NCI-H128 (cell line): Measurements from ENCODE around the gene MAST4.

Source experiments
- DNase-seq: peaks from one replicate; lab custom pipeline; 2025; ENCODE audit not compliant: unreplicated experiment; lab: John Stamatoyannopoulos, UW

The MAST4 gene

DNA sequence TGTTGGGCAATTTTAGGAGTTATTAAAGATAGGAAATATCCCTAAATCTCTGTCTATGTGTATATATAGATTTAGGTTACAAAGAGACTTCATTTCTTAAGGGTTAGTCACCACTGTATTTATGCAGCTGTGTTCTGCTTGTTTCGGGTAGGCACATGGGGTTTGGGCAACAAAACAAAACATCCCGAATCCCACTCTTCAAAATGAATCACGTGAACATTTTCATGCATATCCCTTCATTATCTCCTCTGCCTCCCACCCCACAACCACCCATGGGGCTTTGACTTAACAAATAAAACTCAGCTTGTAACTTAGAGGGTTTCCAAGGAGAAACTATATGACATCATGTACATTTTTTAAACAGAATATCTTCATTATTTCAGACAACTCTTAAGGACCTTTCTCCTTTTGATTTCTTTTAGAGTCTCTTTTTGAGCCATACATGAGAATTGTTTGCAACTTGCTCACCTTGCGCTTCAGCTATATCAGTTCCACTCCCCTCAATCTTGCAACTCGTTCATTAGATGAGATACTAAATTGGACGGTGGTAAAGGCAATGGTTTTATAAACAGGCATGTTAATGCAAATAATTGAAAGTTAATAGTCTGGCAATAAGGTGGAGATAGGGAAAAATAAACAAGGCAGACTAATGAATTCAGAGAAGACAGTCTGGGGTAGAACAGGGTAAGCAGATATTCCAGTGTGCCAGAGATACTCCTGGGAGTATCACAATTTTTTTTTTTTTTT lies 463.7 kb downstream of the MAST4 start:
- DNase-seq = no peak

DNA sequence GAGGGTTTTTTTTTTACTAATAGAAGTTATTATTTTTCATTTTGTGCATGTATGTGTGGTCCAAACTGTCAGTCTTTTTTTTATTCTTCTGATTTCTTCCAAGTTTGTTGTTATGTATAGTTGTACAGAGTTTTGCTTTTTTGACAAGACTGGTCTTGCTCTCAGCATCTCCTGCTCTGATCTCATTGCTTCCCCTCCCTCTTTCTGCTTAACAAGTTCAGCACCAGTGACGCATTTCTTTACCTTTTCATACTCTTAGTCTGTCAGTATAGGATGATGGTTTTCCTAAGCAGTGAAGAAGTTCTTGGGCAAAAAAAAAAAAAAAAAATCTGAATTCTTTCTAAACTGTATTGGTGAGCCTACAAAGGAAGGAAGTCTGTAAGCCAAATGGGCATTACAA lies 465.3 kb downstream of the MAST4 start:
- no peak for DNase-seq

DNA sequence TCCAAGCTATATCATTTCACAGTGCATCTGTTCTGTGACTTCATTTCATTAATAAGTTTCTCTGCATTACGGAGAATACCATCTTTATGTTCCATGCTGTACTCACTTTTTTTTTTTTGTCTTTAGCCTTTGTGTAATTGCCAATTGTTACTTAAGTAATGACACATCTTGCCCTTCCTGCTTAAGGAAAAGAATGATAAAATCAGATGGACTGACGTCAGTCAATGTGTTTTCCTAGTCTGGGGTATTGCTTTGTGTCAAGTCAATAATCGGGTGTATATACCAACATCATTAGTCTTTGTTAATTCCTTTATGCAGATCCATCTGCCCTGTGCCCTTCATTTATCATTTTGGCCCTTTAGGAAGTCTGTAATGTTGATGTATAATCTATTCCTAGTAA lies 466.9 kb downstream of the MAST4 start:
- no peak for DNase-seq

DNA sequence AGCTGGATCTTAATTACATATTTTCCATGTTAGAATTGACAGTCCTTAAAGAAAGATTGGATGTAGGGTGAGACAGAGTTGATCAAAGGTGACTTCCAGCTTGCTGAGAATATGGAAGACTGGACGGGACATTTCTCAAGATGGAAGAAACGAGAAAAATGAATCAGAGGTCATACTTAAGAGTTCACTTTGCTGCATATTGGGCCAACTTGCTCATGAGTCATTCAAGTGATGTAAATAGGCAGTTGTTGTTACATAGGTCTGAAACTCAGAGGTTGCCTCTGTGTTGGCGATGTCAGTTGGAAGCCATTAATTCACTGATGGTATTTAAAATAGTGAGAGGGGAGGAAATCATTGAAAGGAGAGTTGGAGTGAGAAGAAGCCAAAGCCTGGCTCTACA lies 467.6 kb downstream of the MAST4 start:
- no peak for DNase-seq

DNA sequence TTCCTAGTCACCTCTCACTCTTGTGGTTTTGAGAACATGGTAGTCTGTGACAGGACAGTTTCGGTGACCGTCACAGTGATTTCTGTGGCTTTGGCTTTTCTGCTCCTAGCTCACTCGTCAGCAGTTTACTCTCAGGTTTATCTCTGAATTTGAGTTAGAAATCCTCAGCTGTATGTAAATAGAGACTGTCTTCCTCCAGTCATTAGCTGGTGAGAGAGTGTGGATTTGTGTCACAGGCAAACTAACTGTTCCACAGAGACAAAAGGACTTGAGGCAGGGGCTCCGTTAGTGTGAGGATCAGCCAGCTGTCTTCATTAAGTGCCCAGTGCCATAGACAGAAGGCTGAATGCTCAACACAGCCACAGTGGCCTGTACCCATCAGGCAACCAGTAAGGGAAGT lies 469.0 kb downstream of the MAST4 start:
- no peak for DNase-seq

DNA sequence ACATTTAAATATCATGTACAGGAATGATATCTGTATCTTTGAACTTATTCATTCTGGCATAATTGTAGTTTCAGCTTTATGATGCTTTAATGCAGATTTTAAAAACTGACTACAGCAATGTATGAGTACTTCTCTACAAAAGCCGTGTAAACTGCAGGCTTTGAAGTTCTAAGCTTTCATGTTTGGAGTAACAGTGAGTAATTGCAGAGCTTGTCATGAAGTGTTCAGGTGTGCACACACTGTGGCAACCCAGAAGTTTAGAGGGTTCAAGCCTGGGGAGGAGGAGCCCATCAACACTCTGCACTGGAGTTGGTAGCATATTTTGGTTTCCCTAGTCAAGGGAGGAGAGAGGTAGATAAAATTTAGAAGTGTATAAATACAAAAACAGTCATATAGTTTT lies 469.5 kb downstream of the MAST4 start:
- DNase-seq = no peak

DNA sequence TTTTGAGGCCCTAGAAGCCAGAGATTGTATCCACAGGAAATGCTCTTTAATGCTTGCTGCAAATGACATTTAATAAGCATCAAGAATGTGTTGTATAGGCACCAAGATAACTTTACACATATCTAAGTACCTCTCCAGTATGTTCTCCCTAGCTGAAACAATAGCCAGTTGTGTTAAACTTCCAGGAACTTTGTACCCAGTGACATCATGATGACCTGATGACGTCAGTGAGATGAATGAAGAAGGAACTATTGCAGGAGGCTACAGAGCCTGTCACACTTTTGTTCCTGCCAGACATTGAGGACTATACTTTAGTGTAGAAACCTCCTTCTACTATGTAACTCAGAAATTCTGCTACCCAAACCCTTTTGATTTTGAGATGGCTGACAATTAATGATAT lies 470.6 kb downstream of the MAST4 start:
- DNase-seq = no peak

DNA sequence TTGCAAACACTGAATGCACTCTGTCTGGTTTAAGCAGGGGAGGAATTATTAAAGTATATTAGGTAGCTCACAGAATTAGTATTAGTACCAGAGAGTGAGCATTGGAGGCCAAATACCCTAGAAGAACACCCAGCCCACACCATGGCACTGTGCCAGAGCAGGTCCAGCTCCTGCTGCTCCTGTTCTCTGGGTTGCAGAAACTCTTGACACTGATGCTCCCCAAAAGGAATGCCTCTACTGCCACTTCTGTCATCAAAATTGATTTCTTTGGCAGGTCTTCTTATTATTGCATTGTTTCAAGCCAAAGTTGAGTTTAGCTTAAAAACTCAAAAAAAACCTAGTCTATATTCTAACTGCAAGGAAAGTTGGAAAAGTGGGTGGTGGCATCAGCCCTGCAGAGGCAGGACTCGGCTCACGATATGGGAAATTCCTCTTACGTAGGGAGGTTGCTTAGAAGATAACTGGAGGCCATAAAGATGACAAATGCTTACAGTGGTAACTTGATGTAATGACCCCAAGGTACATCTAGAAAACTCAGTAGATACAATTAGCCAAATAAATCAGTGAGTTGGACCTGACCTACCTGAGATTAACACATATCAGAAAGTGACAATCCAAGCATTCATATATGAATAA lies 477.0 kb downstream of the MAST4 start:
- no peak for DNase-seq

DNA sequence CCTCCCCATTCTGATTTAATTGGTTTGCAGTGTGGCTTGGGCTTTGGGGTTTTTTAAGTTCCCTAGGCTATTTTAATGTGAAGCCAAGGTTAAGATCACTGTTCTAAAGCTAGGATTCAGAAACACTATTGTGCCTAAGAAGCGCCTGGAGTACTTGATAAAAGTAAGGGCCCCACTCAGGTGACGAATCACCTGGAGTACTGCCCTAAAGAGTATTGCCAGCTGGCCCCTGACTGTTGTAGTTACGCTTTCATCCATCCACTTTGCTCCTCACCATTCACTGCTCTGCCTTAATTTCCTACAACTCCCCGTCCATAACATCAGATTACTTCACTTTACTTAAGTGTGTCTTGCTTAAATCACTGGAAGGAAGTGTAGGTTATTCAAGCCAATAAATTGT lies 481.1 kb downstream of the MAST4 start:
- no peak for DNase-seq

DNA sequence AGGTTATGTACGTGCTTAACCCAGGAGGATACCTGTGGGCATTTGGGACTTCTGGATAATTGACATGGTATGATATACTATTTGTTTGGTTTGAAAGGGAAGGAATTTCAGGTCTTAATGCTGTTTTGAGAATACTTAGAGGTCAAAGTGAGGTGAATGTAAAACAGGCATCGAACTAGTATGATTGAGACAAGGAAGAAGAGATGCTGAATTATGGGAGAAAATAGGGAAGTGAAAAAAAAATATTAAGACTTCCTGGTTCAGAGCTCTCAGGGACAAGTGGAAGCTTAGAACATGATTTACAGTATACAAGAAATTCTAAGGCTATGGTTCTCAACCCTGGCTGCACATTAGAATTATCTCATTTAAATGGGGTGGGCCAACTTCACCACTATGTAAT lies 485.1 kb downstream of the MAST4 start:
- no peak for DNase-seq

DNA sequence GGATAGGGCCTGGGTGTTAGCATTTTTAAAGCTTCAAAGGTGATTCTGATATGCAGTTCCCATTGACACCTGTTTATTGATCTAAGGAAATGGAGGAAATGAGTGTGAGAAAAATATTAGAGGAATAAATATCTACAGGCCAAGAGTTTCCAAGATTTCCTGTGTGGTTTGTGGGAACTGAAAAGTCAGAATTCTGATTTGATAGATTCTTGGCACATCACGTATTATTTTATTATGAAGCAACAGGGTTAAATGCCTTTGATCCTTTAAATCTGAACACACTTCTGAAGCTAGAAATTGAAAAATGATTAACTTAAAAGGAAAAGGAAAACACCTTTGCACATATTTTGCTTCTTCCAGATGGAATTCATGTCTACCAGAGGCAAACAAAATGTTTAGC lies 486.7 kb downstream of the MAST4 start:
- no peak for DNase-seq

DNA sequence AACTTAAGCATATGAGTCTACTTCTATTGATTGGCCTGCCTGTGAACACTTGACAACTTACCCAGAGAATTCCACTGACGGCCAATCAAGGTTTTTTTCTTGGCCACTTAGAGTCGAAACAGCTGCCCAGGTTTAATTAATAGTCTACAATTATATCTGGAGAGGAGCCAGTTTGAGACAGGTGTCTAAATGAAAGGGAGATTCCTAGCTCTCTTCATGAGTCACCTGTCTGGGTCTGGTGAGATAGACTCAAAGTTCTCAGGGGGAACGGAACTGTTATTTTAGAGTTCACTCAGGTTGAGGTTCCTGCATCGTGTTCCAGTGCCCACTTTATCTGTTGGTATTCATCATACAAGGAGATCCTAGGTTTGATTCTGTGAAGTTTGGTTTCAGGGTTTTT lies 489.4 kb downstream of the MAST4 start:
- DNase-seq = peak; percentile 56

DNA sequence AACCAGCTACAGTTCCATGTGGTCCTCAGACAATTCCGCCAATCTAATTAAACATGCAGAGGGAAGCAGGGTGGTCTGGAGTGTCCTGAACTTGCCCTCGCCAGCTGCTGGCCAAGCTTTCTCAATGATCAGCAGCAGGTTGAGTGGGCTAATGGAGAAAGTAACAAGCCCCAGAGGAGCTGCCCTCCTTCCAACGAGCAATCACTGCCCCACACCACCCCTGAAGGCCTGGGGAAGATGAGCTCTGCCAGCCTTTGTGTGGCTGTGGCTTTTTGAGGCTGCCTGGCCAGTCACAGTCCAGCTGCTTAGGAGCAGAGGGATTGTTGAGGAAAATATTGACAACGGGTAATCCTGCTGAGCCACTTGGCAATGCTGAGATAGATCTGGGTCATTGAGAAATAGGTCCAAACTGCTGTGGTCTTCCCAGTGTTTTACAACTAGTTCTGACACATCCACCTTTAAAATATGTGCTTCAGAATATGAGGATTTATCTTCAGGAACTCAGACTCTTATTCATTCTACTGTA lies 493.1 kb downstream of the MAST4 start:
- no peak for DNase-seq

DNA sequence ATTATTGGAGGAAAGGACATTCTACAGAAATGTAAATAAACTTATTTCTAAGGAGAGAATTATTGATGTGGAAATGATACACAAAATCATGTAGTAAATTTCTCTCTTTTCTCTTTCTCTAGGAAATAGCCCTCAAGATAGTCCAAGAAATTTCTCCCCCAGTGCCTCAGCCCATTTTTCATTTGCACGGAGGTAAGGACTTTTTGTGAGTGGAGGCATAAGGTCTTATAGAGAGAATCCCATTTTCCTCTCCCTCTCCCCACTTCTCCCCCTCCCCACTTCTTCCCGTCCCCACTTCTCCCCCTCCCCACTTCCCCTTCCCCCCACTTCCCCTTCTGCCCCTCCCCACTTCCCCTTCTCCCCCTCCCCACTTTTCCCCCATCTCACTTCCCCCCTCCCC lies 493.8 kb downstream of the MAST4 start:
- no peak for DNase-seq

DNA sequence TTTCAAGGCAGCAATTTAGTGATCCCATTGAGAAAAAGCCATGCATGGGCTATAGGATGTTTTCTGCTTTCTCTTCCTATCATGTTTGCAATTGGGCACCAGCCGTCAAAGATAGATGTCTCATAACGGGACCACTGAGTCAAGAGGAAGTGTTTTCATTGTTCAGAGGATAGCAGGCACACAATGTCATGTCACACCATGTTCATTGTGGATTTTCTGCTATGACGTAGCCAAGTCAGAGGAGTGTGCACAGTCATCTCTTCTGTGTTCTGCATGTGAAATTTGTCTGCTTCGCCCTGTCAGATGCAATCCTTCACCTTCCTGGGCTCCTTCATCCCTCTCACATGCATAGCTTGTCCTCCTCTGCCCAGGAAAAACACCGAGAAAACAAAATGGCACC lies 494.4 kb downstream of the MAST4 start:
- DNase-seq = no peak

DNA sequence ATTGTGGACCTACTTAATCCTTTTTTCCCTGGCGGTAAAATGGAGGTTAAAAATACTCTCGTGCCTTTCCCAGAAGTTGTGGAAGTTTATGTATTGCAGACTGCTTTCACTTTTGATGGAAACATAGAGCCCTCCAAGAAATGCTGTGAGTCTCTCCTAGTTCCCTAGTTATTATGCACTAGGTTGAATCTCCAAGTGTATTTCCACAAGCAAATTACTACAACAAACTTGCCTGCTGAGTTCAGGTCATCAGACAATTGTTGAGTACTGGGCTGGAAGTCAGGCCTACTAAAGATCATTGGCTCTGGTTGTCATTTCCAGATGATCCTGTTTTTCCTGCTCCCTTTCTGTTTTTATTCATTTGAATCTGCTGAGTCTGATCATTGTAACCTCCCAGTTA lies 496.3 kb downstream of the MAST4 start:
- DNase-seq = no peak

DNA sequence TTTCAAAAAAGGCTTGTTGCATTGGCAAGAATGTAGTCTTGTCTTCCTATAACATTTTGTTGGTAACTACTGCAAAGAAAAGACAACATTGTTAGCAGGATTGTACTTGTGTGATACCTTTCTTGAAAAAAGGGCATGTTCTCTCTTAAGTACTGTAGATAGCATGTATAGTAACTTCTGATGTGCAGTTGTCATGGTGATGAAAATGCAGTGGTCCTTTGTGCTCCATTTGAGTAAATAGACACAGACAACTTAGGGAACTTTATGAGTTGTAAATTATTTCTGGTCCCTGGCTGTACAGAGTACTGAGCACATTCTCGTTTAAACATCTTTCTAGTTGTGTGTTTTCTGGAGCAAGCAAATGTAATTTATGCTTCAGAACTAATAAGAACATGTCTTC lies 497.1 kb downstream of the MAST4 start:
- DNase-seq = no peak

DNA sequence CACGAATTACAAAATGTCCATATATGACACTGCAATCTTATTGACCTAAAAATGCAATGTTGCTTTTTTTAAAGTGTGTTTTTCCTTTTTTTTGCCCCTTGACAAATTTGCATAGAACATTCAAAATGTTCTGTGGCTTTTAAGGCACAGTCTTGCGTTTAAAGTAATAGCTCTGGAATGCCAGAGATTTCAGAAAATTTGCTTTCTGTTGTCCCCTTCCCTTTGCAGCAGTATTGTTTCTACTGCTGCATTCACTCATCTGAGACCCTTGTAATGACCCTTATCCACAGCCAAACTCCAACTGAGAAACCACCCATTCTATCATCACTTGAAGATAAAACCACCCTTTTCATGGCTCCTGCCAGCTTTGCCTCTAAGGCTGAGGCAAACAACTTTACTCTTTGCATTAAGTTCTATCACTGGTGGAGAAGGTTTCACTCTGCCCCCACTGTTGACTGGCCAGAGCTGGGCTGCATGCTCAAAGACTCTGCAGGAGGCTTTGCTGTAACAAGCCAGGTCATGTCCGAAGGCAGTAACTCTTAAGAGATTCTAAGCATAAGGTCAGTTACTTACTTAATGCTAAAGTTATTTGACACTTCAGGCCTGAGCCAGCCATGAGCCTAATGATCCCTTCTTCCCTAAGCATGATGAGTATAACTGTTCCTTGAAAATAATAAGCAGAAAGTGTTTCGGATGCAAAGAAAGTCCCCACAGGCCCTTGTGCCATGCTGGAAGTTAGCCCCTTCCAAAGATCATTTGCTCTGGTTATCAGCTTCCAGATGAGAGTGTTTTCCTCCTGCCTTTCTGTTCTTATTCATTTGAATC lies 498.5 kb downstream of the MAST4 start:
- no peak for DNase-seq

DNA sequence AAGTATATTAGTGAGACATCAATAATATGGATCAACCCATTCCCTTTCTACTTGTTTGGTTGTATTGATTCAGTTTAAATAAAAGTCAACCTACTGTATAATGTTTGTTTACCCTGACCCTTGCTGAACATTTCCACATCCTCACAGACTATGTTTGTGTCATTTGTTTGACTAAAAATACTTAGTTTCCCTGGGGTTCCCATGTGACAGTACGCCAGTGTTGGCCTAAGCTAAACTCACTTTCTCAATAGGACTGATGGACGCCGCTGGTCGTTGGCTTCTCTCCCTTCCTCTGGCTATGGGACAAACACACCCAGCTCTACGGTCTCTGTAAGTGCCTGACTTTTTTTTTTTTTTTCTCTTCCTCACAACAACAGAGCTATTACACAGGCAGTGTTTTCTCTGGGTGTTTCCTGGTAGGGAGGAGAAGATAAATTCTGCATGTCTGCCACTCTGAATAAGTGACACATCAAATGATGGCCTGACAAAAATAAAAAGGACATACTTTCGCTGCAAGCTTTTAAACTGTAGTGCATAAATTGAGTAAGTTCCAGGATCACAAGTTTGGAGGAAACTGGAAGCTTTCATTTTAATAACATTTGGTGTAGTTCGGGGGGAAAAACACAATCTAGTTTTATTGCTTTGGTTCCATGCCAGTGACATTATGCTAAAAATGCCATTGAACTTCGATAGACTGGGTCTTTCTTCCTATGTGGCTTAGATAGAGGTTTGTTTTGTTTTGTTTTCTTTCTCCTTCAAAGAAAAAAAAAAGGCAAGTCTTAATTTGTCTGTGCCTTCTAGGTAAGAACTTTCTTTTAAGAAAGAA lies 499.4 kb downstream of the MAST4 start:
- no peak for DNase-seq

DNA sequence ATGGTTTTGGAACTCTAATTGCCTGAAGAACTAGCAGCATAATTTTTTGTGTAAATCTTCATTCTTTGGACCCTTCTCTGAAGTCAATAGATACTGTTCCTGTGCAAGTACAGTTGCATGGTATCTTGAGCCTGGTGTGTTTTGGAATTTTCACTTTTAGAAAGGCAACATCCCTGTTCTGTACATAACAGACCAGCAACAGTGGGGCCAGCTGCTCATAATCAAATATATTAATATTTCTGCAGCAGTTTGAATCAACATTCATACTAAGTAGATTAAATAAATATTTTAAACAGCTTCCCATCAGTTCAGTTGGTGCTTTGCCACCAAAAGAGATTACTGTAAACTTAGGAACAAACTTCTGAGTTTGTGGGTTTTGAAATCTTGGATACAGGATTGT lies 502.5 kb downstream of the MAST4 start:
- DNase-seq = no peak

DNA sequence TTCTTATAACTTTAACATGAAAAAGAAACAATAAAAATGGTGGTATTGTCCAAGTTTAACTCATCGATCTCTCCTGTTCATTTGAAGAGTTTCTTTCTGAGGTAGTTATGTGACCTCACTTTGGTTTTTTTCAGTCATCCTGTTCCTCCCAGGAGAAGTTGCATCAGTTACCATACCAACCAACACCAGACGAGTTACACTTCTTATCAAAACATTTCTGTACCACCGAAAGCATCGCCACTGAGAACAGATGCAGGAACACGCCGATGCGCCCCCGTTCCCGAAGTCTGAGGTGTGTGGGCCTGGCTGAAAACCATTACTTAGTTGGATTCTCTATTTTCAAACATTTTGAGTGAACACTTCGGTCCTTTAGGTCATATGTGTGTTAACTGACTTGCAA lies 504.1 kb downstream of the MAST4 start:
- no peak for DNase-seq
